8988T (cell line): ENCODE results near the gene OLIG3.

Source experiments
- DNase-seq: peaks from one replicate; pipeline ENCODE4 v3.0.0; 2011

The OLIG3 gene

GRCh38 chr6:137495703-137496336 is 1.6 kb upstream of the OLIG3 start:
- no peak for DNase-seq

- no peak for DNase-seq
Measured at GRCh38 chr6:137494988-137495702, 951 bp upstream of the OLIG3 start.

GRCh38 chr6:137493218-137494038 is 766 bp downstream of the OLIG3 start:
- no peak for DNase-seq

- no peak for DNase-seq
Measured at GRCh38 chr6:137492289-137493217, 1.6 kb downstream of the OLIG3 start.

GRCh38 chr6:137491478-137491877 is 2.7 kb downstream of the OLIG3 start:
- no peak for DNase-seq

- no peak for DNase-seq
Measured at GRCh38 chr6:137490961-137491360, 3.2 kb downstream of the OLIG3 start.

- DNase-seq = no peak
Measured at GRCh38 chr6:137490006-137490905, 3.9 kb downstream of the OLIG3 start.

- no peak for DNase-seq
Measured at GRCh38 chr6:137489046-137490005, 4.9 kb downstream of the OLIG3 start.

GRCh38 chr6:137488150-137489045 is 5.8 kb downstream of the OLIG3 start:
- no peak for DNase-seq

GRCh38 chr6:137487869-137488149 is 6.4 kb downstream of the OLIG3 start:
- DNase-seq = no peak

GRCh38 chr6:137487181-137487868 is 6.9 kb downstream of the OLIG3 start:
- no peak for DNase-seq

GRCh38 chr6:137486416-137486815 is 7.8 kb downstream of the OLIG3 start:
- no peak for DNase-seq

GRCh38 chr6:137480431-137480830 is 13.8 kb downstream of the OLIG3 start:
- no peak for DNase-seq

GRCh38 chr6:137475103-137475502 is 19.1 kb downstream of the OLIG3 start:
- DNase-seq = no peak

GRCh38 chr6:137473598-137473997 is 20.6 kb downstream of the OLIG3 start:
- no peak for DNase-seq

GRCh38 chr6:137472641-137473137 is 21.5 kb downstream of the OLIG3 start:
- no peak for DNase-seq

GRCh38 chr6:137471986-137472385 is 22.2 kb downstream of the OLIG3 start:
- no peak for DNase-seq

GRCh38 chr6:137471497-137471896 is 22.7 kb downstream of the OLIG3 start:
- DNase-seq = no peak

- no peak for DNase-seq
Measured at GRCh38 chr6:137467211-137467610, 27.0 kb downstream of the OLIG3 start.
